NCI-H1417 (cell line): ENCODE measurements around the gene TCOF1.

Experiments used
- DNase-seq, 3 experiments: peaks; one replicate each; lab custom pipeline; 2025; lab: John Stamatoyannopoulos, UW

The TCOF1 gene

GRCh38 chr5:150391064-150391834 lies 33.8 kb downstream of the TCOF1 start:
- DNase-seq = no peak

DNA sequence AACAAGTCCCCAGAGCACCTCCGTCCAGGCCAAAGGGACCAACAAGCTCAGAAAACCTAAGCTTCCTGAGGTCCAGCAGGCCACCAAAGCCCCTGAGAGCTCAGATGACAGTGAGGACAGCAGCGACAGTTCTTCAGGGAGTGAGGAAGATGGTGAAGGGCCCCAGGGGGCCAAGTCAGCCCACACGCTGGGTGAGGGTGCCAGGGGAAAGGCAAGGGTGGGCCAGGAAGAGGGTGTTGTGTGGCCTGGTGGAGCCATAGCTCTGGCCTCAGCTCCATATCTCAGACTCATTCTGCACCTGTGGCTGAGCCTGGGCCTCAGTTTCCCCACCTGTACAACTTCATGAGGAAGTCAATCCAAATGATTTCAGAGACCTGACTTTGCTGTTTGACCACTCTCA lies 34.5 kb downstream of the TCOF1 start:
- no peak for DNase-seq

- no peak for DNase-seq
These were observed 35.2 kb downstream of the TCOF1 start for GRCh38 chr5:150392680-150393079.

DNA sequence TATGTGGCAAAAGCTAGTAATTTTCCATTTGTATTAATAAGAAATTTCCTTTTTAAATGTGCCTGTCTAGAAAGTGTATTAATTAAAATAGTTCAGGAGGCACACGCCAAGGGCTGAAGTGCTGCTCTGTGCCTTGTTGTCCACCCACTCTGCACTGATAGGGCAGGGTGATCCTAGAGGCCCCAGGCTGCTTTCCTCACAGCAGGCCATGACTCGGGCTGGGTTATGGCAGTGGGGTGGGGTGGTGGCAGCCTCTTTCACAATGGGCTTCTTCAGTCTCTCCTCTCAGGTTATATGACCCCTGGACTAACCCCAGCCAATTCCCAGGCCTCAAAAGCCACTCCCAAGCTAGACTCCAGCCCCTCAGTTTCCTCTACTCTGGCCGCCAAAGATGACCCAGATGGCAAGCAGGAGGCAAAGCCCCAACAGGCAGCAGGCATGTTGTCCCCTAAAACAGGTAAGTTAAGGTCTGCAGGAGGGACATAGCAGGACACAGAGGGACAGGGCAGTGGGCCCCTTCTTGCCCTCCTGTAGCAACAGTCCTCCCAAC lies 35.7 kb downstream of the TCOF1 start:
- DNase-seq = no peak

GRCh38 chr5:150394131-150394530 lies 36.6 kb downstream of the TCOF1 start:
- no peak for DNase-seq

DNA sequence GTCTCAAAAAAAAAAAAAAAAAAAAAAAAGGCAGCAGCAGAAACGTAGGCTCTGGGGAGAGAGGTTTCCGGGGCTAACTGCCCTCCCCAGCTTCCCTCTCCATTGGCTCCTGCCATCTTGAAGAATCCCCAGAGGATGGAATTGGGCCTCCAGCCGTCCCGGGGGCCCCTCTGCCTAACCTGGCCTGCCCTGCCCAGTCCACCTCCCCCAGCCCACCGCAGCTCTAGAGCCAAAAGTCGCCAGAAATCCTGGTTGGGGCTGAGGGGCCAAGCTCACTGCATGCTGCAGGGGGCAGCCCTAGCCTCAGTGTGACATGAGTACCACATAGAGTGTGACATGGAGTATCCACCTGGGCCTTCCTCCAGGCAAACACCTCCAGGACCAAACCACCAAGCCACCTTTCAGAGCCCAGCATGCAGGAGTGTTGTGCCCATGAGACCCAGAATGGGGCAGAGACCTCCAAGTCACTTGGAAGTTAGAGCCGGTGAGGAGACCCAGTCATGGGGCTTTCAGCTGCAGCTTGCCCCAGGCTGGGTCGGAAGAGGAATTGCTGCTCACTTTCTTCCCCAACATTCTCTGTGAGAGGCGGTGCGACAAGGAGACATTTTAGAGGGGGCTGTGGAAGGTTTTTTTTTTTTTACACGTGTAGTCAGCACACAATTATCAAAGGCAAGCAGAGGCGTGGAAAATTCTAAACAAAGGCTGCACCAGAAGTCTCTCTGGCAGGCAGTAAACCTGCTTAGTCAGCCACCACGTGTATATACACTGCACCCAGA lies 37.6 kb downstream of the TCOF1 start:
- no peak for DNase-seq

DNA sequence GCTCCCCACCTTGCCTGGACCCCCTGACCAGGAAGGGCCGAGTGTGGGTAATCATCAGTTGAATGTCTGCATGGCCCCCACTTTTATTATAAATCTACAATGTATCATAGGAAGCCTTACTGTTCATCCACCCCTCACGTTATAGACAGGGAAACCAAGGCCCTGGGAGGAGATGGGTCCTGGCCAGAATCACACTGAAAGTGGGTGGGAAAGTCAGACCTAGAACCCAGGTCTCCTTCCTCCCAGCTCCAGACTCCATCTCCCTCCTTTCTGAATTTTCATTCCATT lies 38.1 kb downstream of the TCOF1 start:
- no peak for DNase-seq

GRCh38 chr5:150396267-150396666 lies 38.8 kb downstream of the TCOF1 start:
- no peak for DNase-seq

DNA sequence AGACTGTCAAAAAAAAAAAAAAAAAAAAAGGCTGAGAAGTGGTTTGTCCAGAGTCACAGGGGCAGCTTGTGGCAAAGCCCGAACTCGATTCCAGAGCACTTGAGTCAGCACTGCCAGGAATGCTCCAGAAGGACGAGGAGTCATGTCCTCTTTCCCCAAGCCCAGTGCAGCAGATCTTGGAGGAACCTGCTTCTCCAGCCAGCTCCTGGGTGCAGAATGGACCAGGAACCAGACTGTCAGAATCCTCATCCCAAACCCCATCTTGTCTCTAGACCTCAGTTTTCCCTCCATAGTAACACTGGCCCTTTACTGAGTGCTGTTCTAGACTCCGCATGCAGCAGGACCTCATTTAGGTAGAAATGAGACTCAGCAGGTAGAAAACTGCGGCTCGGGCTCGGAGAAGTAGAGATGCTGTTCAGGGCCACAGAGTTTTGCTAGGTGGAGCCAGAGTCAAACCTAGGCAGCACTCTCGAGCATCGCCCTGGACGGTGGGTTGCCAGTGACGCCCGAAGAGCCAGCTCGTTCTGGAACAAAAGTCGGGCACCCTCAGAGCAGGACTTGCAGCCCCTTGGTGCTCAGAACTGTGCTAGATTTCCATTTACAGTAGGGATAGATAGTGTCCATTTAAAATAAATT lies 39.8 kb downstream of the TCOF1 start:
- DNase-seq = no peak

DNA sequence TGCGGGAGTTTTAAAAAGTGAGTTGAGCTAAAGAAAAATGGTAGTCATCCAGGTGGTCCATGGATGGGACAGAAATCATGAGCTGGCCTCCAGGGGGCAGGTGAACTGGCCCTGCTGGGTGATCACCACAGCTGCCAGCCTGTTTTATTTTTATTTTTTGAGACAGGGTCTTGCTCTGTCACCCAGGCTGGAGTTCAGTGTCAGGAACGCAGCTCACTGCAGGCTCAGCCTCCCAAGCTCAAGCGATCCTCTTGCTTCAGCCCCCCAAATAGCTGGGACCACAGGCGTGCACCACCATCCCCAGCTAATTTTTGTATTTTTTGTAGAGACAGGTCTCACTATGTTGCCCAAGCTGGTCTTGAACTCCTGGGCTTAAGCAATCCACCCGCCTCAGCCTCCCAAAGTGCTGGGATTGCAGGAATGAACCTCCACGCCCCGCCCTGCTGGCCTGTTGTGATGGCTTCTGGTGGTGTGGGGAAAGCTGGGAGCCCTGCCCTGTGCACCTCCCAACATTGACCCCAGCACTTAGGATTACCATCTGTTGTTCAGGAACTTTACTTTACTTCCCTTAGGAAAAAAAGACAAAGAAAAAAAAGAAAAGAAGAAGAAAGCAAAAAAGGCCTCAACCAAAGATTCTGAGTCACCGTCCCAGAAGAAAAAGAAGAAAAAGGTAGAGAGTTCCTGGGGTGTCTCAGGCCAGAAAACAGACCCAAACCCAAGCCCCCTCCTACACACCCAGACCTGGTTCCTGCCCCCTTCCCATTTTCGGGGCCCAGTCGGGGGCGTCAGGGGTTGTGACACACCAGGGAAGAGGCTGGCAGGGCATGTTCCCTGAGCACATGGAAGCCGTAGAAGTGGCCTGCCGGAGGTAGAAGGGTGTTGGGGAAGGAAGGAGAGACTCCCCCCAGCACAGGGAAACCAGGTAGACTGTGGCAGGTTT lies 40.6 kb downstream of the TCOF1 start:
- no peak for DNase-seq

DNA sequence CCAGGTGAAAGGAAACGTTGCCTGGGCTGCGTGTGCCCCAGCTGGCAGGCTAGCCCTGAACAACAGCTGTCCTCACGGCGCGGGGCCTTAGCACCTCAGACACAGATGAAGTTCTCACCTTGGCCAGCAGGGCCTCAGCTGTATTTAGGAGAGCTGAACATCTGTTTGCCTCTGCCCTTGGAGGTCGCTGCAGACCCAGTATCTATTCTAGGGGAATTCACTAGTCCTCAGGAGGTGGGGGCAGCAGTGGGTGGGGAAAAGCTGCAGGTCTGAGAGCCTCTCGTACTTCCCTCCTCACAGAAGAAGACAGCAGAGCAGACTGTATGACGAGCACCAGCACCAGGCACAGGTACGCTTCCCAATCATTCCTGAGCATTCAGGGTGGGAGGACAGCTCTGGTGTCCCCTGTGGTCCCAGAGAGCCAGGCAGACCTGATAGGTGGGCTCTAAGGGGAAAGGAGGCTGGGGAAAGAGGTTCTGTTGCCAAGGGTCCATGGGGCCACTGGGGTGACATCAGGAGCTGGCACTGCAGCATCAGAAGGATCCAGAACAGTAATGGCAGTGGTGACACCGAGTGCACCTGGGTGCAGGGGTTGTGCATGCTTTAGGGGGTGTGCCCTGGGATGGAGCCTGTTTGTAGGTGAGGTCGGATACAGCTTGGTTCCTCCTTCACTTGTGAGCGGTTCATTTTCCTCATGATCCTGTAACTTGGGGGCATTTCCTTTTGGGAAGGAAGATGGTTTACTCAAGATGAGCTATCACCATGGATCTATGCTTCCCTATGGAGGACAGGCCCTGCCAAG lies 41.4 kb downstream of the TCOF1 start:
- DNase-seq = no peak

- DNase-seq = no peak
These were observed 42.2 kb downstream of the TCOF1 start for GRCh38 chr5:150399524-150400211.

- DNase-seq = no peak
These were observed 43.0 kb downstream of the TCOF1 start for GRCh38 chr5:150400316-150401075.

DNA sequence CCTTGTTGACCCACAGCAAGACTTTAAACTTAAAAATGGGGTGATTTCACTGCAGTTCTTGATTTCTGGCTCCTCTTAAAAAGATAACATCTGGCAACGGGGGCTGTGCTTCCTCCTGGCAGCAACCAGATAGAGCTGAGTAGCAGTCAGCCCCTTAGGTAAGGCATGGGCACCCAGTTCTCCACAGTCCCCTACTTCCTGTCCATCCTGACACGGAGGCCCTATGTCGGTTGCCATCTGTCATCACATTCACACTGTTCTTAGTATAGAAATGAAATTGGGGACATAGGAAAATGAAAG lies 43.5 kb downstream of the TCOF1 start:
- DNase-seq = no peak

GRCh38 chr5:150401376-150402228 lies 44.1 kb downstream of the TCOF1 start:
- DNase-seq = no peak

DNA sequence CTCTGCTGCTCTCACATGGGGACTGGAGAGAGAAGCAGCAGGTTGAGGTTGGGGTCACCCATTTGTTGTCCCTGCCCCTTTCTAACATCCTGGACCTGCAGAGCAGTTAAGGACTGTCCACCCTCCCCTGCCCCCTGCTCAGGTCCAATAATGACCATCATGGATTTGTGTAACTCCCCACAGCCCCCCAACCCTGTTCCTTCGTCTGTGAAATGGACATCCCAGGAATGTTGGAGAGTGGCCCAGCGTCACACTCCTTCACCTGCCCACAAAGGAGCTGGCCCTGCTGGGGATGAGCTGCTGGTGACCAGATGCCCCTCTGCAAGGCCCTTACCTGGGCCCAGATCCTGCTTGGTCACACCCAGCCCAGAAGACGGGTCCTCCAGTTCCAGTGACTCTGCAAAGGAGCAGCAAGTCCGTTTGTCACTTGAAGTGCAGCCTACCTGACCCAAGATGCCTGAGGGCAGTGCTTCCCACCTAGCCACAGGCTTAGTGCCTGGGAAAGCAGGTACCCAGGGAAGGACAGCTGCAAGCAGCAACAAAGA lies 44.8 kb downstream of the TCOF1 start:
- DNase-seq = no peak

DNA sequence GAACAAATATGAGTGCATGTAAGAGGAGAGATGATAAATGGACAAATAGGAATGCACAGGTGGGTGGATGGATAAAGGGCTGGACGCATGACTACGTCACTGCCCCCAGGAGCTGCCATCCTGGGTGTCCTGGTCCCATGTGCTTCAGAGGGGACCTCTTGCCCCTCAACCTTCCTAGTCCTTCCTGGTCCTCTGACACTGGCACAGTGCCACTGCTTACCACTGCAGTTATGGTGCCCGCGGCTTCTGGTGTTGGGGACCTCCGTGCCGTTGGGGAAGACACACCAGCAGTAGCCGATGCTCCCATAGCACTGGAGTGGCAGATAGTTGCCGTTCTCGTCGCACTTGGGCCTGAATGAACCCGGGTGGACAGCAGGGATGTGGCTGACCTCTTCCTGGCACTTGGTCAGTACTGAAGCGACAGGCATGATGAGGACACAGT lies 45.4 kb downstream of the TCOF1 start:
- DNase-seq = no peak

DNA sequence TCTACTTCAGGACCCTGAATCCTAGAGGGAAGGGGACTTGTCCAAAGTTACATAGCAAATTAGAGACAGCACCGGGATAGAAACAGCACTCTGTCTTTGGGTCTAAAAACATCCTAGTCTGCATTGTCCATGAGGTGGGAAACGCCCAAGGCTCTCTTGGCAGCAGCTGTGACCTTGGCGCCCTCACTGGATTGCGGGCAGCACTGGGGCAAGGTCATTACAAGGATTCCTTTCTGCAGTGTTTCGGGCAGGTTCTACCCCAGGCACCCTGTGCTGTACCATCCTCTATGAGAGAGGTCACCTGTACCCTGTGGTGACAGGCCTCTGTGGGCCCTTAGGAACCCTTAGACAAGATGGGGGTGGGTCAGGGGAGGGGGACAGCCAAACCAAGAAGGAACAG lies 46.6 kb downstream of the TCOF1 start:
- DNase-seq = no peak

DNA sequence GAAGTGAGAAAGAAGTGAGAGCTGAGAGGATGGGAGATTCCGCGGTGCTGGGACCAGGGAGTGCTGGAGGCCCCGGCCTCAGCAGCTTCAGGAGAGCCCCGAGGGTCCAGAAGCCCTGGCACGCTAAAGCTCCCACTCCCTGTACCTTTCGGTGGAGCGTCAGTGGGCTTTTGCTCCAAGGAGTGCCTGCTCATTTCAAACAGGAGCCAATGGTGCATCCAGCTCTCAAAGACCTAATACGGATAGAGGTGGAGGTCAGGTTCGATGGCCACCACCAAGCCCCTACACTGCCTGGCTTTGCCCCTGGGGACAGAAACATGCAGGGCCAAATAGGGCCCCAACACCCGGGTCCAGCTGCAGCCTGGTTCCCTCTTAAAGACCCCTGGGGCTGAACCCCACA lies 47.0 kb downstream of the TCOF1 start:
- no peak for DNase-seq
